ENCODE data around the gene SDF2. TPM values are rescaled to one million over a fixed set of nuclear protein-coding genes. Genes with fewer than 3 reads are reported as not detected.
A peak's percentile ranks its signal among the peaks of the same experiment; 100 is the strongest.

Gene SDF2
- total and polyA plus RNA-seq, 10 of the 15 experiments (the other 5 are each of a cell fraction or from before 2014, with no cell fraction given), result 29.8 to 81.0 (median 41.5) TPM

DNA sequence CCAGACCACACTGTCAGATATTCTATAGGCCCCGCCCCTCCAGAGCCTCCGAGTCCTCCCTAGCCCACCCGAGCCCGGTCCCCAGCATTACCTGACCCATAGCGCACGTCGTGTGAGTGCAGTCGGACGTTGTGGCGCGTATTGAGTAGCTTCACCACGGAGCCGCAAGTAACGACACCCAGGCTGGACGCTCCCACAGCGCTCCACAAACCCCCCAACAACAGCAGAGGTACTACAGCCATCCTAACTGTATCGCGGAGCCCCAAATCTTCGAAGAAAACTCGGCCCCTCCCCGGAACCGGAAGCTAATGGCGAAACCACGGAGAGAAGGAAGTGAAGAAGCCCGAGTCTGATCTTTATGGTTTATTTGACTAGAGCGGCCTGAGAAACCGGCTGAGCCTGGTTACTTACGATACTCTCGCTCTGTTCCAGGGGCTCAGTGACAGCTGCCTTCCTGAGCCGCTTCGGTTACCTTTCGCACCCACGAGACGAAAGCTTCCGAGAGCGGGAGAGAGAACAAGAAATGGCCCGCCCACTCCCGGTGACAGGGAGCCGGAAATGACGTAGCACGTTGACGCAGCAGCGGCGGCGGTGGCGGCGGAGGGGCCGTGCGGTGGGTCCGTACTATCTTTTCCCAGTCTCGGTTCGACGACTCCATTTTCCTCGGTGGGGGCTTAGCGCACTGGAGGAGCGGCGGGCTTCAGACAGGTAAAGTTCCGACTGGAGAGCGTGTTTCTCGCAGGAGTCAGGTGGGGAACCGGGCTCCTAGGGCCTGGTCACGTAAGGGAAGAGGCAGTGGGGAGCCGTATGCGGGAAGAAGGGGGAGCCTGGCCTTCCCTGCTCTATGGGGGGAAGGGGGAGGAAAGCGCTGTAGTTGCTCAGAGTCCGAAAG lies at the start of gene SDF2, which contains the start of gene SUPT6H (continued):
- TF ChIP-seq, protein P1, sequence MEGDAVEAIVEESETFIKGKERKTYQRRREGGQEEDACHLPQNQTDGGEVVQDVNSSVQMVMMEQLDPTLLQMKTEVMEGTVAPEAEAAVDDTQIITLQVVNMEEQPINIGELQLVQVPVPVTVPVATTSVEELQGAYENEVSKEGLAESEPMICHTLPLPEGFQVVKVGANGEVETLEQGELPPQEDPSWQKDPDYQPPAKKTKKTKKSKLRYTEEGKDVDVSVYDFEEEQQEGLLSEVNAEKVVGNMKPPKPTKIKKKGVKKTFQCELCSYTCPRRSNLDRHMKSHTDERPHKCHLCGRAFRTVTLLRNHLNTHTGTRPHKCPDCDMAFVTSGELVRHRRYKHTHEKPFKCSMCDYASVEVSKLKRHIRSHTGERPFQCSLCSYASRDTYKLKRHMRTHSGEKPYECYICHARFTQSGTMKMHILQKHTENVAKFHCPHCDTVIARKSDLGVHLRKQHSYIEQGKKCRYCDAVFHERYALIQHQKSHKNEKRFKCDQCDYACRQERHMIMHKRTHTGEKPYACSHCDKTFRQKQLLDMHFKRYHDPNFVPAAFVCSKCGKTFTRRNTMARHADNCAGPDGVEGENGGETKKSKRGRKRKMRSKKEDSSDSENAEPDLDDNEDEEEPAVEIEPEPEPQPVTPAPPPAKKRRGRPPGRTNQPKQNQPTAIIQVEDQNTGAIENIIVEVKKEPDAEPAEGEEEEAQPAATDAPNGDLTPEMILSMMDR (IDR thresholded peaks at IDR 0.05 in 2 of 3, conservative IDR thresholded peaks at IDR 0.05 in 1 of 3; ENCODE audit: control insufficient read depth in 2 of 3, extremely low read depth in 1 of 3, insufficient read depth in 1 of 3, low read depth in 3 of 3, low read length in 3 of 3), result 0 out of 6 replicates have a peak, but pooled peaks of 1 of the 3 experiments have one; percentile 16
- TF ChIP-seq, protein P2, sequence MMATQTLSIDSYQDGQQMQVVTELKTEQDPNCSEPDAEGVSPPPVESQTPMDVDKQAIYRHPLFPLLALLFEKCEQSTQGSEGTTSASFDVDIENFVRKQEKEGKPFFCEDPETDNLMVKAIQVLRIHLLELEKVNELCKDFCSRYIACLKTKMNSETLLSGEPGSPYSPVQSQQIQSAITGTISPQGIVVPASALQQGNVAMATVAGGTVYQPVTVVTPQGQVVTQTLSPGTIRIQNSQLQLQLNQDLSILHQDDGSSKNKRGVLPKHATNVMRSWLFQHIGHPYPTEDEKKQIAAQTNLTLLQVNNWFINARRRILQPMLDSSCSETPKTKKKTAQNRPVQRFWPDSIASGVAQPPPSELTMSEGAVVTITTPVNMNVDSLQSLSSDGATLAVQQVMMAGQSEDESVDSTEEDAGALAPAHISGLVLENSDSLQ (IDR thresholded peaks at IDR 0.05), result peak; percentile 76
- TF ChIP-seq POLR2AphosphoS2 (IDR thresholded peaks at IDR 0.05; ENCODE audit: low read depth, low read length), result peak; percentile 85
- TF ChIP-seq, protein P3, sequence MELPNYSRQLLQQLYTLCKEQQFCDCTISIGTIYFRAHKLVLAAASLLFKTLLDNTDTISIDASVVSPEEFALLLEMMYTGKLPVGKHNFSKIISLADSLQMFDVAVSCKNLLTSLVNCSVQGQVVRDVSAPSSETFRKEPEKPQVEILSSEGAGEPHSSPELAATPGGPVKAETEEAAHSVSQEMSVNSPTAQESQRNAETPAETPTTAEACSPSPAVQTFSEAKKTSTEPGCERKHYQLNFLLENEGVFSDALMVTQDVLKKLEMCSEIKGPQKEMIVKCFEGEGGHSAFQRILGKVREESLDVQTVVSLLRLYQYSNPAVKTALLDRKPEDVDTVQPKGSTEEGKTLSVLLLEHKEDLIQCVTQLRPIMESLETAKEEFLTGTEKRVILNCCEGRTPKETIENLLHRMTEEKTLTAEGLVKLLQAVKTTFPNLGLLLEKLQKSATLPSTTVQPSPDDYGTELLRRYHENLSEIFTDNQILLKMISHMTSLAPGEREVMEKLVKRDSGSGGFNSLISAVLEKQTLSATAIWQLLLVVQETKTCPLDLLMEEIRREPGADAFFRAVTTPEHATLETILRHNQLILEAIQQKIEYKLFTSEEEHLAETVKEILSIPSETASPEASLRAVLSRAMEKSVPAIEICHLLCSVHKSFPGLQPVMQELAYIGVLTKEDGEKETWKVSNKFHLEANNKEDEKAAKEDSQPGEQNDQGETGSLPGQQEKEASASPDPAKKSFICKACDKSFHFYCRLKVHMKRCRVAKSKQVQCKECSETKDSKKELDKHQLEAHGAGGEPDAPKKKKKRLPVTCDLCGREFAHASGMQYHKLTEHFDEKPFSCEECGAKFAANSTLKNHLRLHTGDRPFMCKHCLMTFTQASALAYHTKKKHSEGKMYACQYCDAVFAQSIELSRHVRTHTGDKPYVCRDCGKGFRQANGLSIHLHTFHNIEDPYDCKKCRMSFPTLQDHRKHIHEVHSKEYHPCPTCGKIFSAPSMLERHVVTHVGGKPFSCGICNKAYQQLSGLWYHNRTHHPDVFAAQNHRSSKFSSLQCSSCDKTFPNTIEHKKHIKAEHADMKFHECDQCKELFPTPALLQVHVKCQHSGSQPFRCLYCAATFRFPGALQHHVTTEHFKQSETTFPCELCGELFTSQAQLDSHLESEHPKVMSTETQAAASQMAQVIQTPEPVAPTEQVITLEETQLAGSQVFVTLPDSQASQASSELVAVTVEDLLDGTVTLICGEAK (IDR thresholded peaks at IDR 0.05; ENCODE audit: borderline replicate concordance), result peak; percentile 96
- peak in 1 of 2 experiments; percentile 49; a peak in 1 of 4 replicates for TF ChIP-seq BHLHE40 (IDR thresholded peaks at IDR 0.05; ENCODE audit: borderline replicate concordance in 1 of 2, low read depth in 2 of 2, low read length in 1 of 2)
- TF ChIP-seq ATF7 (IDR thresholded peaks at IDR 0.05; ENCODE audit: low read depth), result peak; percentile 93
- TF ChIP-seq, protein P4, sequence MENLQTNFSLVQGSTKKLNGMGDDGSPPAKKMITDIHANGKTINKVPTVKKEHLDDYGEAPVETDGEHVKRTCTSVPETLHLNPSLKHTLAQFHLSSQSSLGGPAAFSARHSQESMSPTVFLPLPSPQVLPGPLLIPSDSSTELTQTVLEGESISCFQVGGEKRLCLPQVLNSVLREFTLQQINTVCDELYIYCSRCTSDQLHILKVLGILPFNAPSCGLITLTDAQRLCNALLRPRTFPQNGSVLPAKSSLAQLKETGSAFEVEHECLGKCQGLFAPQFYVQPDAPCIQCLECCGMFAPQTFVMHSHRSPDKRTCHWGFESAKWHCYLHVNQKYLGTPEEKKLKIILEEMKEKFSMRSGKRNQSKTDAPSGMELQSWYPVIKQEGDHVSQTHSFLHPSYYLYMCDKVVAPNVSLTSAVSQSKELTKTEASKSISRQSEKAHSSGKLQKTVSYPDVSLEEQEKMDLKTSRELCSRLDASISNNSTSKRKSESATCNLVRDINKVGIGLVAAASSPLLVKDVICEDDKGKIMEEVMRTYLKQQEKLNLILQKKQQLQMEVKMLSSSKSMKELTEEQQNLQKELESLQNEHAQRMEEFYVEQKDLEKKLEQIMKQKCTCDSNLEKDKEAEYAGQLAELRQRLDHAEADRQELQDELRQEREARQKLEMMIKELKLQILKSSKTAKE (IDR thresholded peaks at IDR 0.05; ENCODE audit: low read depth, poor library complexity, severe bottlenecking), result peak; percentile 37
- peak; percentile 29; the same call in 1 of the 2 replicates for TF ChIP-seq ZNF207 (IDR thresholded peaks at IDR 0.05; ENCODE audit: borderline replicate concordance)
- TF ChIP-seq HDGF (IDR thresholded peaks at IDR 0.05), result peak; percentile 67; the same call in 1 of the 2 replicates
- TF ChIP-seq, protein P5, sequence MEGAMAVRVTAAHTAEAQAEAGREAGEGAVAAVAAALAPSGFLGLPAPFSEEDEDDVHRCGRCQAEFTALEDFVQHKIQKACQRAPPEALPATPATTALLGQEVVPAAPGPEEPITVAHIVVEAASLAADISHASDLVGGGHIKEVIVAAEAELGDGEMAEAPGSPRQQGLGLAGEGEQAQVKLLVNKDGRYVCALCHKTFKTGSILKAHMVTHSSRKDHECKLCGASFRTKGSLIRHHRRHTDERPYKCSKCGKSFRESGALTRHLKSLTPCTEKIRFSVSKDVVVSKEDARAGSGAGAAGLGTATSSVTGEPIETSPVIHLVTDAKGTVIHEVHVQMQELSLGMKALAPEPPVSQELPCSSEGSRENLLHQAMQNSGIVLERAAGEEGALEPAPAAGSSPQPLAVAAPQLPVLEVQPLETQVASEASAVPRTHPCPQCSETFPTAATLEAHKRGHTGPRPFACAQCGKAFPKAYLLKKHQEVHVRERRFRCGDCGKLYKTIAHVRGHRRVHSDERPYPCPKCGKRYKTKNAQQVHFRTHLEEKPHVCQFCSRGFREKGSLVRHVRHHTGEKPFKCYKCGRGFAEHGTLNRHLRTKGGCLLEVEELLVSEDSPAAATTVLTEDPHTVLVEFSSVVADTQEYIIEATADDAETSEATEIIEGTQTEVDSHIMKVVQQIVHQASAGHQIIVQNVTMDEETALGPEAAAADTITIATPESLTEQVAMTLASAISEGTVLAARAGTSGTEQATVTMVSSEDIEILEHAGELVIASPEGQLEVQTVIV (IDR thresholded peaks at IDR 0.05; ENCODE audit: borderline replicate concordance, partially characterized antibody), result peak; percentile 55
- TF ChIP-seq NFIC (IDR thresholded peaks at IDR 0.05; ENCODE audit: low read depth, low read length), result no peak
- TF ChIP-seq BMI1 (IDR thresholded peaks at IDR 0.05; ENCODE audit: borderline replicate concordance), result no peak
- TF ChIP-seq TCF3 (IDR thresholded peaks at IDR 0.05; ENCODE audit: borderline replicate concordance, insufficient read depth, low read depth, low read length), result 0 out of 2 replicates have a peak, but pooled peaks have one; percentile 11
- peak; percentile 83 for TF ChIP-seq YY1 (IDR thresholded peaks at IDR 0.05; ENCODE audit: low read depth, low read length)
- TF ChIP-seq RB1 (IDR thresholded peaks at IDR 0.05; ENCODE audit: borderline replicate concordance), result peak; percentile 74; the same call in 1 of the 2 replicates

Measured in GM12878 (cell line).